Effector memory CD4-positive, alpha-beta T cell (primary cell): ENCODE results near the gene EN2.
"Not testable (repeated sequence)": the region's sequence is repeated elsewhere in the genome, so short reads cannot be mapped to it uniquely, and the experiment has no call there.

Experiments used
- DNase-seq, 3 donors: peaks; one replicate each; pipeline ENCODE4 v3.0.0-alpha.2; 2020
- H3K27ac ChIP-seq: 2 replicates; pipeline ENCODE4 v1.7.0; 2013; ENCODE audit warnings: mild to moderate bottlenecking, low read length, moderate library complexity; ENCODE audit not compliant: insufficient read depth, poor library complexity, severe bottlenecking
- H3K27me3 ChIP-seq: replicated peaks from 2 replicates; pipeline ENCODE4 v1.7.0; 2013; ENCODE audit warnings: mild to moderate bottlenecking, low read length; ENCODE audit not compliant: insufficient read depth, control insufficient read depth, poor library complexity, severe bottlenecking
- H3K36me3 ChIP-seq: 2 replicates; pipeline ENCODE4 v1.7.0; 2013; ENCODE audit warnings: mild to moderate bottlenecking, low read length, moderate library complexity; ENCODE audit not compliant: control insufficient read depth, insufficient read depth
- H3K4me1 ChIP-seq: 2 replicates; pipeline ENCODE4 v1.7.0; 2013; ENCODE audit warnings: low read length, mild to moderate bottlenecking; ENCODE audit not compliant: control insufficient read depth, insufficient read depth, poor library complexity, severe bottlenecking
- H3K4me3 ChIP-seq: 2 replicates; pipeline ENCODE4 v1.7.0; 2013; ENCODE audit warnings: low read length, low read depth, mild to moderate bottlenecking; ENCODE audit not compliant: insufficient read depth, poor library complexity, severe bottlenecking
- H3K9me3 ChIP-seq: 2 replicates; pipeline ENCODE4 v1.7.0; 2013; ENCODE audit warnings: mild to moderate bottlenecking, low read length, moderate library complexity; ENCODE audit not compliant: control insufficient read depth

The EN2 gene

DNA sequence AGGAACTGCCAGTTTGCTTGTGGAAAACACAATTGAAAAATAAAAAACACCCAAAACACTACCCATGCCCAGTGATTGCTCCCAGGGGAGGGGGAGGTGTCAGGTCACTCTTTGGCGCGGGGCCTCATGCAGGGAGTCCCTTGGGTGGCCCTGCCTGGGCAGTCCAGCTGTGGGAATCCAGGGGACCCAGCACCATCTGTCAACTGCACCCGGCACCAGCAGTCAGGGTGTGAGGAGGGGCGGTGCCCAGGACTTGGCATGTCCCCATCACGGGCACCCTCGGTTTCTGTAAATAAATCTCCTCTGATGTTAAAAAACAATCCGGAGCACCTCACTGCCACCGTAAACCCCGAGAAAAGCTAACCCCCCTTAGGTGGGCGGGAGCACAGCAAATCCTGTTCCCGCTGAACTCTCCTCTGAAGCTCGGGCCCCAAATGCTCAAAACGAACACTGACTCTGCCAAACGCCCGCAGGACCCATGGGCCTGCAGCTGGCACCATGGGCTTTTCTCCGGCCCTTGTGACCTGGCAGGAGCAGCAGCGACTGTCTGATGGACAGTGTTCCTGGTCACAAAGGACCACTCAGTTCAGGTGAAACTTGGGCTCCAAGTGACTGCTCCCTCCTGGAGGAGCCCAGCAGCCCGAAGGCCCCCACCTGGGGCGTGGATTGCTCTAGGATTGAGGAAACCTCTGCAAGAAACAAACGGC lies 18.5 kb upstream of the EN2 start:
- Histone ChIP-seq H3K36me3 (no peaks in the 10 kb centered on the region), H3K4me3 (no peak overlapping the region), H3K27me3 (no peaks in the 10 kb centered on the region), H3K9me3 (no peaks in the 10 kb centered on the region), H3K4me1 (no peaks in the 10 kb centered on the region), H3K27ac (no peak overlapping the region)
- no peak for DNase-seq

DNA sequence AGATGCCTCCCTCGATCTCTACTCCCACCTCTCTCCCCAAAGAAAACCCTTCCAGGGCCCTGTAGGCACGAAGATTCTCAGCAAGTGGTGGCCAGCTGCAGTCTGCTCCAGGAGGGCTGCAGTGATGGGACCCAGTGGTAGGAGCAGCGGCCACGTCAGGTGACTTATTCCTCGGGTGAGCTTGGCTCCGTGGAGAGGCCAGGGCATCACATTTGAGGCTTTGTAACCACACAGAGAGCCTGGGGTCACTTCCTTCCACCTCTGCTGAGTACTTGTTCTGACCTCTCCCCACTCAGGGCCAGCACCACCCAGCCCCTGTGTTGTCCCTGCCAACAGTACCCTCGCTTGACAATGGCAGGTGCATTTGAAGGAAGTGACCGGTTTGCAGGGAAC lies 17.9 kb upstream of the EN2 start:
- Histone ChIP-seq H3K9me3 (no peaks in the 10 kb centered on the region), H3K27me3 (no peaks in the 10 kb centered on the region), H3K36me3 (no peaks in the 10 kb centered on the region), H3K4me1 (no peaks in the 10 kb centered on the region), H3K4me3 (no peak overlapping the region), H3K27ac (no peak overlapping the region)
- no peak for DNase-seq

DNA sequence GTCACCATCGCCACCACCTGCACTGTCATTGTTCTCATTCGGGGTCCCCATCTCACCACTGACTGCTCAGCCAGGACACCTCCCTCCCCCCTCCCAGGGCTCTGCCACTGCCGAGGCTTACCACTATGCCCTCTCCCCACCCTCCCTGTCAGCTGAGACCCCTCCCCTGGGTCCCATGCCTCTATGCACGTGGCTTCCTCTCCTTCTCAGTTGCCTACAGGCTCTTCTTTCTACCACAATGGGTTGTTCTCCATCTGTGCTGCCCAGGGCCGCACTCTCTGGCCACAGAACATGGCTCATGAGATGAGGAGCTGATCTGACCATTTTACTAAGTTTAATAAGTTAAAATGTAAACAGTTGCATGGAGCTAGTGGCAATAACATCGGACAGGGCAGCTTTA lies 16.1 kb upstream of the EN2 start:
- Histone ChIP-seq H3K27ac (no peak overlapping the region), H3K27me3 (no peaks in the 10 kb centered on the region), H3K4me3 (no peak overlapping the region), H3K4me1 (no peaks in the 10 kb centered on the region), H3K9me3 (no peaks in the 10 kb centered on the region), H3K36me3 (no peaks in the 10 kb centered on the region)
- DNase-seq: no peak

DNA sequence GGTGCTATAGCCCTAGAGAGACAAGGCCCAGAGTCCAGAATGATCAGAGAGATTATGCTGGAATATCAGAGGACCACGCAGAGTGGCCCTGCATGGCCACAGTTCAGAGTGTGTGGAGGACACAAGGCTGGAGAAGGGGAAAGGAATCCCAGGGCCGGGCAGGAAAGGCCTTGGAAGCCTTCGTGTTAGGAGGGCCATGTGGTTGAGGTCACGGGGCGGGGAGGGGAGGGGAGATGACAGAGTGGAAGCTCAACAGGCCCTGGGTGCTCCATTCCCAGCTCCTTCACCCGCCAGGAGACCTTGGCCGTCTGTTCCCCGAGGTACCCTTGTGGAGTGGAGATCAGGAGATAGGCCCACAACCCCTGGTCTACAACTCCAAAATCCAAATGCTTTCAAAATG lies 13.2 kb upstream of the EN2 start:
- no peaks in the 10 kb centered on the region for H3K4me1 ChIP-seq
- no peak overlapping the region for H3K4me3 ChIP-seq
- no peak overlapping the region for H3K27ac ChIP-seq
- DNase-seq: no peak
- H3K9me3 ChIP-seq: no peaks in the 10 kb centered on the region
- H3K36me3 ChIP-seq: no peaks in the 10 kb centered on the region
- peaks cover 14% of the 10 kb centered on the region for H3K27me3 ChIP-seq

GRCh38 chr7:155445606-155446005 lies 12.3 kb upstream of the EN2 start:
- not testable (repeated sequence) for H3K4me1 ChIP-seq, H3K4me3 ChIP-seq, DNase-seq, H3K9me3 ChIP-seq, H3K27ac ChIP-seq, H3K36me3 ChIP-seq
- peaks cover 21% of the 10 kb centered on the region for H3K27me3 ChIP-seq

DNA sequence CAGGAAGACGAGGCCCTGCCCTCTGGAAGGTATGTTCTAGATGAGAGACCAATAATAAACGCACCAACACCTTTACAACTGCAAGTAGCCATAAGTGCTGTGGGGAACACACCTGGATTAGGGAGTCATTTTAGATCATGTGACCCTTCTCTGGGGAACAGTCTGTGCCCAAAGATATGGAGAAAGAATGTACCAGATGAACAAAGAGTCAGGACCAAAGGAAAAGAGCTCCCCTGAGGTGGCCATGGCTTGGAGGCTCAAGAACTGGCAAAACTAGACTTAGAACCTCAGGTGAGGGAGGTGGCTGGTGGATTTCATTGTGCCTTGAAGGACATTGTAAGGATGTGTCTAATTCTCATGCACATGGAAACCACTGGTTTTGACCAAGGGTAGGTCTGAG lies 10.3 kb upstream of the EN2 start:
- Histone ChIP-seq H3K4me3 (no peak overlapping the region), H3K9me3 (no peaks in the 10 kb centered on the region), H3K36me3 (no peaks in the 10 kb centered on the region), H3K4me1 (no peaks in the 10 kb centered on the region), H3K27me3 (peaks cover 30% of the 10 kb centered on the region), H3K27ac (no peak overlapping the region)
- DNase-seq: no peak

DNA sequence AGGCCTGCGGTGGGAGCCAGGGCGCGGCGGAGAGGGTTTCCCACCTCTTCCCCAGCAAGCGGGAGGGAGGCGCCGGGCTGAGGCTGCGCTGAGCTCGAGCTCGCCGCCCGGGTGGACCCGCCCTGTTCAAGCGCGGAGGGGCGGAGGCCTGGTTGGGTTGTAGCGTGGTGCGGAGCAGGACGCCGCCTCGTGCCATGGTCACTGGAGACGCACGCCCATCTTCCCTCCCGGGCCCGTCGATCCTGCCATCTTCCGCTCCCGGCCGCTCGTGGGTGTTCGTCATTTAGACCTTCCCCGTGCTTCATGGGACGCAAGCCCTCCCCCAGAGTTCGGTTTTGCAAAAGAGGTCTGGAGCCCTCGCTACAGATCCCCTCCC lies 9.3 kb upstream of the EN2 start:
- DNase-seq: no peak
- peaks cover 1% of the 10 kb centered on the region for H3K4me1 ChIP-seq
- peaks cover 38% of the 10 kb centered on the region for H3K27me3 ChIP-seq
- H3K4me3 ChIP-seq: no peak overlapping the region
- H3K27ac ChIP-seq: no peak overlapping the region
- H3K9me3 ChIP-seq: no peaks in the 10 kb centered on the region
- H3K36me3 ChIP-seq: no peaks in the 10 kb centered on the region

GRCh38 chr7:155449008-155449868 lies 8.7 kb upstream of the EN2 start:
- Histone ChIP-seq H3K4me3 (no peak overlapping the region), H3K36me3 (no peaks in the 10 kb centered on the region), H3K27ac (no peak overlapping the region), H3K9me3 (no peaks in the 10 kb centered on the region), H3K27me3 (peaks cover 43% of the 10 kb centered on the region), H3K4me1 (peaks cover 3% of the 10 kb centered on the region)
- DNase-seq: no peak

- Histone ChIP-seq H3K4me3 (no peak overlapping the region), H3K9me3 (no peaks in the 10 kb centered on the region), H3K36me3 (no peaks in the 10 kb centered on the region), H3K27ac (no peak overlapping the region), H3K4me1 (peaks cover 7% of the 10 kb centered on the region), H3K27me3 (peaks cover 49% of the 10 kb centered on the region)
- DNase-seq: no peak
These were observed 7.9 kb upstream of the EN2 start for GRCh38 chr7:155449869-155450557.

DNA sequence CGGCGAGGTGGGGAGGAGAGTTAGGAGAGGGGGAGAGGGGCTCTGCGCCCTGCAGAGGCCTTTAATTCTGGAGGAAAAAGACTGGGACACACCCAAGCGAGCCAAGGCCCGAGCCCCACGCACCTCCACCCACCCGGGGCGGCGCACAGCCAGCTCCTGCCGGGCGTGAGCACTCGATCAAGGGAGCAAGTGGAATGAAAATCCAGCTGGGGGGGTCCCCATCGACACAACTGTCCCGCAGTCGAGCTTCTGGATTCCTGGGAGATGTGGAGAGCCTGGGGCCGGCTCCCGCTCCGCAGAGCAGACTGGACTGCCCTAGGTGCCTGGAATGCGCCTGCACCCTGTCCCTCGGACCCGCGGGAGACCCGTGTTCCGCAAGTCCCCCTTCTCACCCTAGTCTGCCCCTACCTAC lies 7.4 kb upstream of the EN2 start:
- no peak overlapping the region for H3K4me3 ChIP-seq
- no peaks in the 10 kb centered on the region for H3K9me3 ChIP-seq
- no peak for DNase-seq
- no peak overlapping the region for H3K27ac ChIP-seq
- H3K36me3 ChIP-seq: no peaks in the 10 kb centered on the region
- H3K4me1 ChIP-seq: peaks cover 7% of the 10 kb centered on the region
- H3K27me3 ChIP-seq: peaks cover 54% of the 10 kb centered on the region
